ENCODE measurements around the gene CARS2. TPM values are rescaled to one million over a fixed set of nuclear protein-coding genes. Genes with fewer than 3 reads are reported as not detected.

The CARS2 gene
- total and polyA plus RNA-seq, 2 of the 8 experiments (the other 6 are each of a cell fraction or from before 2014, with no cell fraction given) = 47.7 to 55.9 TPM

GRCh38 chr13:110687736-110688135 lies 18.2 kb downstream of the CARS2 start (continued):
- TF ChIP-seq, protein P1, sequence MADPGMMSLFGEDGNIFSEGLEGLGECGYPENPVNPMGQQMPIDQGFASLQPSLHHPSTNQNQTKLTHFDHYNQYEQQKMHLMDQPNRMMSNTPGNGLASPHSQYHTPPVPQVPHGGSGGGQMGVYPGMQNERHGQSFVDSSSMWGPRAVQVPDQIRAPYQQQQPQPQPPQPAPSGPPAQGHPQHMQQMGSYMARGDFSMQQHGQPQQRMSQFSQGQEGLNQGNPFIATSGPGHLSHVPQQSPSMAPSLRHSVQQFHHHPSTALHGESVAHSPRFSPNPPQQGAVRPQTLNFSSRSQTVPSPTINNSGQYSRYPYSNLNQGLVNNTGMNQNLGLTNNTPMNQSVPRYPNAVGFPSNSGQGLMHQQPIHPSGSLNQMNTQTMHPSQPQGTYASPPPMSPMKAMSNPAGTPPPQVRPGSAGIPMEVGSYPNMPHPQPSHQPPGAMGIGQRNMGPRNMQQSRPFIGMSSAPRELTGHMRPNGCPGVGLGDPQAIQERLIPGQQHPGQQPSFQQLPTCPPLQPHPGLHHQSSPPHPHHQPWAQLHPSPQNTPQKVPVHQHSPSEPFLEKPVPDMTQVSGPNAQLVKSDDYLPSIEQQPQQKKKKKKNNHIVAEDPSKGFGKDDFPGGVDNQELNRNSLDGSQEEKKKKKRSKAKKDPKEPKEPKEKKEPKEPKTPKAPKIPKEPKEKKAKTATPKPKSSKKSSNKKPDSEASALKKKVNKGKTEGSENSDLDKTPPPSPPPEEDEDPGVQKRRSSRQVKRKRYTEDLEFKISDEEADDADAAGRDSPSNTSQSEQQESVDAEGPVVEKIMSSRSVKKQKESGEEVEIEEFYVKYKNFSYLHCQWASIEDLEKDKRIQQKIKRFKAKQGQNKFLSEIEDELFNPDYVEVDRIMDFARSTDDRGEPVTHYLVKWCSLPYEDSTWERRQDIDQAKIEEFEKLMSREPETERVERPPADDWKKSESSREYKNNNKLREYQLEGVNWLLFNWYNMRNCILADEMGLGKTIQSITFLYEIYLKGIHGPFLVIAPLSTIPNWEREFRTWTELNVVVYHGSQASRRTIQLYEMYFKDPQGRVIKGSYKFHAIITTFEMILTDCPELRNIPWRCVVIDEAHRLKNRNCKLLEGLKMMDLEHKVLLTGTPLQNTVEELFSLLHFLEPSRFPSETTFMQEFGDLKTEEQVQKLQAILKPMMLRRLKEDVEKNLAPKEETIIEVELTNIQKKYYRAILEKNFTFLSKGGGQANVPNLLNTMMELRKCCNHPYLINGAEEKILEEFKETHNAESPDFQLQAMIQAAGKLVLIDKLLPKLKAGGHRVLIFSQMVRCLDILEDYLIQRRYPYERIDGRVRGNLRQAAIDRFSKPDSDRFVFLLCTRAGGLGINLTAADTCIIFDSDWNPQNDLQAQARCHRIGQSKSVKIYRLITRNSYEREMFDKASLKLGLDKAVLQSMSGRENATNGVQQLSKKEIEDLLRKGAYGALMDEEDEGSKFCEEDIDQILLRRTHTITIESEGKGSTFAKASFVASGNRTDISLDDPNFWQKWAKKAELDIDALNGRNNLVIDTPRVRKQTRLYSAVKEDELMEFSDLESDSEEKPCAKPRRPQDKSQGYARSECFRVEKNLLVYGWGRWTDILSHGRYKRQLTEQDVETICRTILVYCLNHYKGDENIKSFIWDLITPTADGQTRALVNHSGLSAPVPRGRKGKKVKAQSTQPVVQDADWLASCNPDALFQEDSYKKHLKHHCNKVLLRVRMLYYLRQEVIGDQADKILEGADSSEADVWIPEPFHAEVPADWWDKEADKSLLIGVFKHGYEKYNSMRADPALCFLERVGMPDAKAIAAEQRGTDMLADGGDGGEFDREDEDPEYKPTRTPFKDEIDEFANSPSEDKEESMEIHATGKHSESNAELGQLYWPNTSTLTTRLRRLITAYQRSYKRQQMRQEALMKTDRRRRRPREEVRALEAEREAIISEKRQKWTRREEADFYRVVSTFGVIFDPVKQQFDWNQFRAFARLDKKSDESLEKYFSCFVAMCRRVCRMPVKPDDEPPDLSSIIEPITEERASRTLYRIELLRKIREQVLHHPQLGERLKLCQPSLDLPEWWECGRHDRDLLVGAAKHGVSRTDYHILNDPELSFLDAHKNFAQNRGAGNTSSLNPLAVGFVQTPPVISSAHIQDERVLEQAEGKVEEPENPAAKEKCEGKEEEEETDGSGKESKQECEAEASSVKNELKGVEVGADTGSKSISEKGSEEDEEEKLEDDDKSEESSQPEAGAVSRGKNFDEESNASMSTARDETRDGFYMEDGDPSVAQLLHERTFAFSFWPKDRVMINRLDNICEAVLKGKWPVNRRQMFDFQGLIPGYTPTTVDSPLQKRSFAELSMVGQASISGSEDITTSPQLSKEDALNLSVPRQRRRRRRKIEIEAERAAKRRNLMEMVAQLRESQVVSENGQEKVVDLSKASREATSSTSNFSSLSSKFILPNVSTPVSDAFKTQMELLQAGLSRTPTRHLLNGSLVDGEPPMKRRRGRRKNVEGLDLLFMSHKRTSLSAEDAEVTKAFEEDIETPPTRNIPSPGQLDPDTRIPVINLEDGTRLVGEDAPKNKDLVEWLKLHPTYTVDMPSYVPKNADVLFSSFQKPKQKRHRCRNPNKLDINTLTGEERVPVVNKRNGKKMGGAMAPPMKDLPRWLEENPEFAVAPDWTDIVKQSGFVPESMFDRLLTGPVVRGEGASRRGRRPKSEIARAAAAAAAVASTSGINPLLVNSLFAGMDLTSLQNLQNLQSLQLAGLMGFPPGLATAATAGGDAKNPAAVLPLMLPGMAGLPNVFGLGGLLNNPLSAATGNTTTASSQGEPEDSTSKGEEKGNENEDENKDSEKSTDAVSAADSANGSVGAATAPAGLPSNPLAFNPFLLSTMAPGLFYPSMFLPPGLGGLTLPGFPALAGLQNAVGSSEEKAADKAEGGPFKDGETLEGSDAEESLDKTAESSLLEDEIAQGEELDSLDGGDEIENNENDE (IDR thresholded peaks at IDR 0.05; ENCODE audit: insufficient replicate concordance, low read length) = no peak
- TF ChIP-seq POU5F1 (IDR thresholded peaks at IDR 0.05; ENCODE audit: low read depth, low read length) = no peak

All from H1 (cell line).